GM12878 (cell line): ENCODE measurements around the gene PDGFA. TPM values are rescaled to one million over a fixed set of nuclear protein-coding genes. Genes with fewer than 3 reads are reported as not detected.
A peak's percentile ranks its signal among the peaks of the same experiment; 100 is the strongest.

Experiments
- ATAC-seq: fragments of 200-7000 bp; cut with Tn5 transposase; 3 replicates; pipeline ENCODE4 v1.9.1; 2020; ENCODE audit warnings: mild to moderate bottlenecking, moderate library complexity
- BruUV-seq: library from RNA; stranded (reverse); fragments of 400-500 nt; replicated peaks from 2 replicates; lab custom pipeline; 2021; lab: Mats Ljungman, UMichigan
- CTCF ChIA-PET: fragments of 300-600 bp; sonication (Branson Sonifier 250); formaldehyde crosslinking; extraction: SDS; loops from one replicate; lab custom pipeline; 2021; ENCODE audit warnings: inconsistent platforms; lab: Yijun Ruan, JAX
- POLR2A ChIA-PET: fragments of 350-600 bp; formaldehyde crosslinking; extraction: SDS; loops from one replicate; lab custom pipeline; 2021; ENCODE audit warnings: inconsistent platforms; lab: Charles Lee
- RAD21 ChIA-PET: fragments of 300-600 bp; sonication (Branson Sonifier 250); formaldehyde crosslinking; loops from one replicate; lab custom pipeline; 2023; ENCODE audit warnings: antibody characterized with exemption; ENCODE audit not compliant: unreplicated experiment; lab: Charles Lee
- SMC1A ChIA-PET: fragments of 300-600 bp; sonication (Branson Sonifier 250); formaldehyde crosslinking; loops from one replicate; lab custom pipeline; 2023; ENCODE audit not compliant: unreplicated experiment, uncharacterized antibody; lab: Charles Lee
- DNase-seq: peaks from one replicate; pipeline ENCODE4 v3.0.0-alpha.2; 2011; ENCODE audit warnings: low read depth, low spot score
- FAIRE-seq: peaks from 3 replicates; lab custom pipeline; 2011; peaks lifted over from hg19 to GRCh38; lab: Jason Lieb, UNC
- H2AFZ ChIP-seq: 2 replicates; pipeline ENCODE4 v1.6.0; 2011; ENCODE audit warnings: low read depth, low read length, control low read depth; ENCODE audit not compliant: control insufficient read depth
- H3K27ac ChIP-seq: 2 replicates; pipeline ENCODE4 v1.5.1; 2011; ENCODE audit warnings: control low read depth; ENCODE audit not compliant: control insufficient read depth, insufficient read depth
- H3K27me3 ChIP-seq, 2 experiments: replicated peaks in 1 of 2; 2 replicates each; pipeline versions ENCODE4 v1.6.0 to v1.6.1; 2011; ENCODE audit warnings: low read length in 1 of 2; ENCODE audit not compliant: control insufficient read depth in 2 of 2, insufficient read depth in 2 of 2
- H3K36me3 ChIP-seq, 2 experiments: 2 replicates each; pipeline ENCODE4 v1.5.1; 2011; ENCODE audit warnings: low read length in 1 of 2; ENCODE audit not compliant: control insufficient read depth in 2 of 2, insufficient read depth in 2 of 2
- H3K4me1 ChIP-seq: 2 replicates; pipeline ENCODE4 v1.6.1; 2011; ENCODE audit warnings: mild to moderate bottlenecking, low read length, moderate library complexity, mixed read lengths; ENCODE audit not compliant: control insufficient read depth, insufficient read depth
- H3K4me2 ChIP-seq: 2 replicates; pipeline ENCODE4 v1.6.0; 2011; ENCODE audit warnings: control low read depth; ENCODE audit not compliant: control insufficient read depth, insufficient read depth
- H3K4me3 ChIP-seq: fragments of 200-600 bp; sonication (generic); 2 replicates; pipeline ENCODE4 v1.5.1; 2016
- H3K79me2 ChIP-seq: 2 replicates; pipeline ENCODE4 v1.6.0; 2011; ENCODE audit warnings: low read length; ENCODE audit not compliant: control insufficient read depth, insufficient read depth
- H3K9ac ChIP-seq: 2 replicates; pipeline ENCODE4 v1.8.0; 2011; ENCODE audit warnings: low read length, control low read depth, mixed read lengths; ENCODE audit not compliant: control insufficient read depth, insufficient read depth
- H3K9me3 ChIP-seq: replicated peaks from 3 replicates; pipeline ENCODE4 v1.5.1; 2011; ENCODE audit warnings: mild to moderate bottlenecking, low read length; ENCODE audit not compliant: control insufficient read depth, insufficient read depth
- H4K20me1 ChIP-seq: 2 replicates; pipeline ENCODE4 v1.6.0; 2011; ENCODE audit not compliant: control insufficient read depth, insufficient read depth
- KLF5 ChIP-seq: fragments of 450-650 bp; IDR thresholded peaks from 2 replicates; pipeline ENCODE4 v1.6.1; 2014; ENCODE audit warnings: mild to moderate bottlenecking; ENCODE audit not compliant: partially characterized antibody
- MEF2A ChIP-seq: IDR thresholded peaks from 2 replicates; pipeline ENCODE4 v1.6.1; 2011; ENCODE audit warnings: low read depth, mild to moderate bottlenecking, low read length, moderate library complexity; ENCODE audit not compliant: insufficient read depth
- NR2F1 ChIP-seq: fragments of 450-650 bp; conservative IDR thresholded peaks from 2 replicates; pipeline ENCODE4 v1.6.1; 2017; ENCODE audit warnings: mild to moderate bottlenecking
- TBL1XR1 ChIP-seq: IDR thresholded peaks from 2 replicates; pipeline ENCODE4 v1.6.1; 2012; ENCODE audit warnings: low read depth, low read length, improper control_type of control experiment
- WGBS: methylation state at CpG from one replicate; pipeline ENCODE4 v1.1.6; 2016; ENCODE audit warnings: low lambda C conversion rate; ENCODE audit not compliant: insufficient replicate concordance, insufficient coverage; ENCODE audit errors: missing lambda C conversion rate; 5-methylcytosine and 5-hydroxymethylcytosine counted together
- in situ Hi-C: fragments of 300-500 bp; cut with MboI; formaldehyde crosslinking; loops from 9 replicates; pipeline ENCODE4 v1.14.3; 2018; ENCODE audit warnings: mixed read lengths
- intact Hi-C: fragments of 100-400 bp; cut with micrococcal nuclease; formaldehyde crosslinking; loops from one replicate; pipeline ENCODE4 v1.14.2; 2022; ENCODE audit not compliant: unreplicated experiment
- polyA plus RNA-seq, 11 experiments: library from polyadenylated mRNA; depleted of rRNA in 4 of 11; unstranded in 6 of 11; stranded (reverse) in 5 of 11; fragments of >200 nt; fragmentation: Nextera tagmentation in 4 of 11; fragmentation: Illumina TruSeq in 1 of 11; extraction: Ambion mirVana in 4 of 11; extraction: Trizol in 1 of 11; gene quantifications; 1 replicate in 1 of 11; 2 replicates in 10 of 11; pipeline versions ENCODE4 v1.2.1 to v1.2.3, GENCODE V29; 2011 to 2016; ENCODE audit warnings: inconsistent platforms in 2 of 11, missing spikeins in 2 of 11, low read depth in 1 of 11
- total RNA-seq, 4 experiments: library from RNA; depleted of rRNA in 3 of 4; stranded (reverse); fragments of >200 nt in 3 of 4; fragmentation: Illumina TruSeq in 1 of 4; extraction: Trizol in 1 of 4; gene quantifications; 2 replicates each; pipeline versions ENCODE4 v1.2.1 to v1.2.3, GENCODE V29; 2013 to 2021
- TF ChIP-seq, protein P1 (sequence below): fragments of 450-650 bp; IDR thresholded peaks from 2 replicates; pipeline ENCODE4 v1.6.1; 2016; ENCODE audit warnings: mild to moderate bottlenecking, moderate library complexity, borderline replicate concordance
- TF ChIP-seq, protein P2 (sequence below): fragments of 450-650 bp; IDR thresholded peaks from 2 replicates; pipeline ENCODE4 v1.6.1; 2017; ENCODE audit warnings: low read depth, mild to moderate bottlenecking, moderate library complexity

The PDGFA gene
- total and polyA plus RNA-seq, 10 of the 15 experiments (the other 5 are each of a cell fraction or from before 2014, with no cell fraction given) = 2.5 to 10.0 (median 5.6) TPM

DNA sequence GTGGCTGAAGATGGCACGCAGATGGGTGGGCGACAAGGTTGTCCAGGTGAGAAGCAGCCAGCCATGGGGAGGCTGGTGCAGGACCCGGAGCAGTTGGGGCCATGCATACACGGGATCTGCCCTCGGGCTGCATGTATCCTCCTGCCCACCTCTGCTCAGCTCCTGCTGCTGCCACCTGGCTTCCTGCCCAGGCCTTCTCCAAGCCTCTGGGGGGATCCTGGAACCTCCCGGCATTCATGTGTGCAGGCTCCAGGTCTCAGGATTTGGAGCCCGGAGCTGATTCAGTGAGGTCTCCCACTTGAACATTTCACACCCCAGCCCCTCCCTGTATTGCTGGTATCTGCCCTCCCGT is 27.0 kb downstream of the PDGFA start (continued):
- TF ChIP-seq, protein P1, sequence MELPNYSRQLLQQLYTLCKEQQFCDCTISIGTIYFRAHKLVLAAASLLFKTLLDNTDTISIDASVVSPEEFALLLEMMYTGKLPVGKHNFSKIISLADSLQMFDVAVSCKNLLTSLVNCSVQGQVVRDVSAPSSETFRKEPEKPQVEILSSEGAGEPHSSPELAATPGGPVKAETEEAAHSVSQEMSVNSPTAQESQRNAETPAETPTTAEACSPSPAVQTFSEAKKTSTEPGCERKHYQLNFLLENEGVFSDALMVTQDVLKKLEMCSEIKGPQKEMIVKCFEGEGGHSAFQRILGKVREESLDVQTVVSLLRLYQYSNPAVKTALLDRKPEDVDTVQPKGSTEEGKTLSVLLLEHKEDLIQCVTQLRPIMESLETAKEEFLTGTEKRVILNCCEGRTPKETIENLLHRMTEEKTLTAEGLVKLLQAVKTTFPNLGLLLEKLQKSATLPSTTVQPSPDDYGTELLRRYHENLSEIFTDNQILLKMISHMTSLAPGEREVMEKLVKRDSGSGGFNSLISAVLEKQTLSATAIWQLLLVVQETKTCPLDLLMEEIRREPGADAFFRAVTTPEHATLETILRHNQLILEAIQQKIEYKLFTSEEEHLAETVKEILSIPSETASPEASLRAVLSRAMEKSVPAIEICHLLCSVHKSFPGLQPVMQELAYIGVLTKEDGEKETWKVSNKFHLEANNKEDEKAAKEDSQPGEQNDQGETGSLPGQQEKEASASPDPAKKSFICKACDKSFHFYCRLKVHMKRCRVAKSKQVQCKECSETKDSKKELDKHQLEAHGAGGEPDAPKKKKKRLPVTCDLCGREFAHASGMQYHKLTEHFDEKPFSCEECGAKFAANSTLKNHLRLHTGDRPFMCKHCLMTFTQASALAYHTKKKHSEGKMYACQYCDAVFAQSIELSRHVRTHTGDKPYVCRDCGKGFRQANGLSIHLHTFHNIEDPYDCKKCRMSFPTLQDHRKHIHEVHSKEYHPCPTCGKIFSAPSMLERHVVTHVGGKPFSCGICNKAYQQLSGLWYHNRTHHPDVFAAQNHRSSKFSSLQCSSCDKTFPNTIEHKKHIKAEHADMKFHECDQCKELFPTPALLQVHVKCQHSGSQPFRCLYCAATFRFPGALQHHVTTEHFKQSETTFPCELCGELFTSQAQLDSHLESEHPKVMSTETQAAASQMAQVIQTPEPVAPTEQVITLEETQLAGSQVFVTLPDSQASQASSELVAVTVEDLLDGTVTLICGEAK = no peak
- TF ChIP-seq TBL1XR1 = no peak
- TF ChIP-seq KLF5 = no peak
- TF ChIP-seq MEF2A = no peak

DNA sequence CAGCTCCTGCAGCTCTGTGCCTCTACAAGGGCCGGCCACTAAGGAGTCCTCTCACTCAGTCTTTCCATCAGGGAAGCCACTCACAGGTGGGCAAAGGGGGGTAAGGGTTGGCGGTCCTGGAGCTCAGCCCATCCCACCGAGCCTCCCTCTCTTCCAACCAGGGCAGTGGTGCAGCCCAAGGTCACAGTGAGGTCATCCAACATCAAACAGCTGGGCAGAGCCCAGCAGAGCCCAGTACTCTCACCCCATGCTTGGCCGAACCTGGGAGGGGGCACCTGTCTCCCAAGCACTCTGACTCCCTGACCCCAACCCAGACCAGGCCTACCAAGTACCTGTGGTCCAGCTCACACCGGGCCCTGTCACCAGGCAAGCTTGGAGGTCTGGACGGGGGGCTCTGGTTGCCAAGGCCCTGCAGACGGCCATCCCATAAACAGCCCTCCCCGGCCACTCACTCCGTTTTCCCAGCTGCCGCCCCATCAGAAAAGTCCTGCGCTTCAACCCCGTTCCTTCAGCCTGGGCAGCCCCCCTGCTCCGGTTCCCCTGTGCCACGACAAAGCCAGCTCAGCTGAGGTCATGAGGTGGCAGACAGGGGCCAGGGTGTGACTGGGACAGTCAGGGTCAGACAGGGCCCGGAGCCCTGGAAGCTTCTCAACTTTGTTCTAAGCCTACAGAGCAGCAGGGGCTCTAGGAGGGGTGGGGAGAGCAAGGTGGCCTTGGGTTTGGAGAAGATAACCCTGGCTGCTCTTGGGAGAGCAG is 27.5 kb downstream of the PDGFA start:
- Histone ChIP-seq H3K9me3 (no peaks in the 10 kb centered on the region; the same call in 2 of the 3 replicates), H3K4me2 (no peak overlapping the region), H3K4me3 (no peak overlapping the region), H2AFZ (no peak overlapping the region)
- RAD21 ChIA-PET = interaction anchor here (0.9 kb wide), 1 partner anchor 170 kb away, joined by 3 read pairs; no protein-coding TSS in a partner anchor
- no peak for ATAC-seq
- CTCF ChIA-PET = no interaction called here
- TF ChIP-seq, protein P2, sequence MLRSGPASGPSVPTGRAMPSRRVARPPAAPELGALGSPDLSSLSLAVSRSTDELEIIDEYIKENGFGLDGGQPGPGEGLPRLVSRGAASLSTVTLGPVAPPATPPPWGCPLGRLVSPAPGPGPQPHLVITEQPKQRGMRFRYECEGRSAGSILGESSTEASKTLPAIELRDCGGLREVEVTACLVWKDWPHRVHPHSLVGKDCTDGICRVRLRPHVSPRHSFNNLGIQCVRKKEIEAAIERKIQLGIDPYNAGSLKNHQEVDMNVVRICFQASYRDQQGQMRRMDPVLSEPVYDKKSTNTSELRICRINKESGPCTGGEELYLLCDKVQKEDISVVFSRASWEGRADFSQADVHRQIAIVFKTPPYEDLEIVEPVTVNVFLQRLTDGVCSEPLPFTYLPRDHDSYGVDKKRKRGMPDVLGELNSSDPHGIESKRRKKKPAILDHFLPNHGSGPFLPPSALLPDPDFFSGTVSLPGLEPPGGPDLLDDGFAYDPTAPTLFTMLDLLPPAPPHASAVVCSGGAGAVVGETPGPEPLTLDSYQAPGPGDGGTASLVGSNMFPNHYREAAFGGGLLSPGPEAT = no peak
- TF ChIP-seq NR2F1 = peak; percentile 16; the same call in 1 of the 2 replicates
- TF ChIP-seq, all 136 proteins: peak for 1
- no peaks in the 10 kb centered on the region for H3K27me3 ChIP-seq
- no peak overlapping the region for H3K27ac ChIP-seq
- H3K36me3 ChIP-seq = no peaks in the 10 kb centered on the region
- POLR2A ChIA-PET = no interaction called here
- H3K9ac ChIP-seq = no peak overlapping the region
- BruUV-seq = no TSS peak
- SMC1A ChIA-PET = no interaction called here
- no peaks in the 10 kb centered on the region for H3K79me2 ChIP-seq
- intact Hi-C loops (no loop called here), in situ Hi-C loops (no loop called here)
- no peaks in the 10 kb centered on the region for H4K20me1 ChIP-seq
- FAIRE-seq = no peak
- no peak for DNase-seq
- H3K4me1 ChIP-seq = no peaks in the 10 kb centered on the region
- 64% methylated on average over 15 of the region's 15 CpGs for WGBS
